CD4-positive, alpha-beta T cell (primary cell): Measurements from ENCODE around the gene HOXC11. TPM values are rescaled to one million over a fixed set of nuclear protein-coding genes. Genes with fewer than 3 reads are reported as not detected.

Experiments
- ATAC-seq: fragments of 200-7000 bp; cut with Tn5 transposase; one replicate; pipeline ENCODE4 v1.10.0; 2022; ENCODE audit warnings: mild to moderate bottlenecking; ENCODE audit not compliant: poor library complexity
- CTCF ChIA-PET: fragments of 350-600 bp; sonication (Branson Sonifier 250); formaldehyde crosslinking; loops from one replicate; lab custom pipeline; 2021; ENCODE audit warnings: antibody characterized with exemption, inconsistent platforms; lab: Charles Lee
- POLR2A ChIA-PET: fragments of 350-600 bp; sonication (Branson Sonifier 250); formaldehyde crosslinking; loops from one replicate; lab custom pipeline; 2021; ENCODE audit warnings: antibody characterized with exemption, inconsistent platforms; lab: Charles Lee
- DNase-seq, 14 experiments: peaks; one replicate each; pipeline ENCODE4 v3.0.0-alpha.2; 2013 to 2020; ENCODE audit warnings: mixed read lengths in 2 of 14
- H3K27ac ChIP-seq, 2 donors: one replicate each; pipeline versions ENCODE4 v1.5.1 to v1.7.0; 2013; ENCODE audit warnings: low read length in 2 of 2, low read depth in 1 of 2, mild to moderate bottlenecking in 1 of 2
- H3K27me3 ChIP-seq, 2 experiments: 1 replicate in 1 of 2; 2 replicates in 1 of 2; pipeline versions ENCODE4 v1.6.1 to v1.7.0; 2013; ENCODE audit warnings: low read length in 2 of 2, control low read depth in 1 of 2, mild to moderate bottlenecking in 1 of 2, moderate library complexity in 1 of 2; ENCODE audit not compliant: insufficient read depth in 2 of 2, control insufficient read depth in 1 of 2
- H3K36me3 ChIP-seq: one replicate; pipeline ENCODE4 v1.6.1; 2013; ENCODE audit warnings: low read length, control low read depth; ENCODE audit not compliant: insufficient read depth
- H3K4me1 ChIP-seq: one replicate; pipeline ENCODE4 v1.6.1; 2013; ENCODE audit warnings: low read length, control low read depth; ENCODE audit not compliant: insufficient read depth
- H3K4me3 ChIP-seq: one replicate; pipeline ENCODE4 v1.5.1; 2013; ENCODE audit warnings: mild to moderate bottlenecking, low read length, moderate library complexity
- H3K9me3 ChIP-seq, 2 experiments: 1 replicate in 1 of 2; 2 replicates in 1 of 2; pipeline versions ENCODE4 v1.6.1 to v1.7.0; 2013; ENCODE audit warnings: low read length in 2 of 2, mild to moderate bottlenecking in 2 of 2, control low read depth in 1 of 2, moderate library complexity in 1 of 2; ENCODE audit not compliant: control insufficient read depth in 1 of 2, insufficient read depth in 1 of 2
- H3K27ac Mint-ChIP-seq: one replicate; pipeline ENCODE4 v1.8.0; 2020; ENCODE audit warnings: mixed read lengths
- H3K27me3 Mint-ChIP-seq: one replicate; pipeline ENCODE4 v1.8.0; 2021; ENCODE audit warnings: mixed read lengths
- H3K36me3 Mint-ChIP-seq: one replicate; pipeline ENCODE4 v1.8.0; 2021; ENCODE audit warnings: low read depth, mixed read lengths
- H3K4me1 Mint-ChIP-seq: one replicate; pipeline ENCODE4 v1.8.0; 2021; ENCODE audit warnings: low read depth, mixed read lengths
- H3K4me3 Mint-ChIP-seq: one replicate; pipeline ENCODE4 v1.8.0; 2020; ENCODE audit warnings: mild to moderate bottlenecking, mixed read lengths
- H3K9me3 Mint-ChIP-seq: one replicate; pipeline ENCODE4 v1.8.0; 2020; ENCODE audit warnings: mixed read lengths
- CTCF ChIP-seq: fragments of 200-600 bp; IDR thresholded peaks from one replicate; pipeline ENCODE4 v1.8.0; 2022; ENCODE audit warnings: antibody characterized with exemption, mild to moderate bottlenecking
- intact Hi-C, 2 experiments: fragments of 100-400 bp; cut with DNase I in 1 of 2; cut with micrococcal nuclease in 1 of 2; formaldehyde crosslinking; loops; one replicate each; pipeline versions ENCODE4 v1.15.1 to v1.9.0; 2023 to 2025; cut with DNase I, micrococcal nuclease
- total RNA-seq, 174 experiments: library from RNA in 2 of 174; stranded (reverse) in 2 of 174; gene quantifications; one replicate each; pipeline ENCODE4 v1.2.3 and lab custom pipeline; 2021 to 2026

HOXC11 gene
- total RNA-seq, 2 experiments from 2014 or later: not detected

GRCh38 chr12:53964315-53964713, 8.6 kb upstream of the HOXC11 start:
- intact Hi-C loops: loop anchor here (5.0 kb wide), 2 partner anchors 33 to 83 kb away; no protein-coding TSS in a partner anchor

DNA sequence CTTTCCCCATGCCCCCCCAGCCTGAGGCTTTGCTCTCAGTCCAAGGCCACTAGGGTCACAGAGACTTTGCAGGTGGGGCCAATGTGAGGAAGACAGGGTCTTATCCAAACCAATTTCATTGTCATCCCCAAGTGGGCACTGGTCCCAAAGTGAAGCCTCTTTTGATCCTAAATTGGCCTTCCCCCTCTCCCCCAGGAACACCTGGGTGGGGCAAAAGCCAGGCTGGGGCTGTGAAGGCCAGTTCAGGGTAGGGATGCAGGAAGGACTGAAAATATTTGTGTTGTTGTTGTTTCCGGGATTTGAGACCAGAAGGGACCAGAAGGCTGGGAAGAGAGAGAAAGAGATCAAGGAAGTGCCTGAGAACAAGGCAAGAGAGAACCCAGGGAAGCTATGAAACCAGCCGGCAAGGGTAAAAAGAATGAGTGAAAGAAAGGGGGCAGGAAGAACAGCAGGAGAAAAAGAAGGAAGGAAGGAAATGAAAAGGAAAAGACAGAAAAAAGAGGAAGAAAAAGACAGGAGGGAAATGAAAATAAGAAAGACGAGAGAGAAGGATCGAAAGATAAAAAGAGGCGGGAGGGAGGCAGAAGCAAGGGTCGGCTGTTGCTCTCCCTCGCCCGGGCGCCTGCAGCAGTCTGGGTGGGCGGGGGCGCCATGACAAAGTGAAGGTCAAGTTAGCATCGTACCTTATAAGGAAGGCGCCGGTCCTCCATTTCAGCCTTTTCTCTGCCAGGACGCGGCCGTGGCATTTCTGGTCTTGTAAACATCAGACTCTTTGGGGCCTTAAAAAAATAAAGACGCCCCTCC, 7.4 kb upstream of the HOXC11 start:
- Mint-ChIP-seq H3K27me3 (peaks cover 95% of the 10 kb centered on the region), H3K4me3 (peak overlapping the region; percentile 70), H3K4me1 (peaks cover 40% of the 10 kb centered on the region), H3K27ac (no peak overlapping the region), H3K9me3 (no peaks in the 10 kb centered on the region), H3K36me3 (no peaks in the 10 kb centered on the region)
- Histone ChIP-seq H3K27me3 (peaks cover 95 to 100% of the 10 kb centered on the region in 2 experiments), H3K4me3 (no peak overlapping the region), H3K4me1 (peaks cover 43% of the 10 kb centered on the region), H3K36me3 (no peaks in the 10 kb centered on the region), H3K27ac (no peak overlapping the region), H3K9me3 (peaks cover 8 to 60% of the 10 kb centered on the region in 2 experiments)
- intact Hi-C loops: no loop called here
- no peak for TF ChIP-seq CTCF
- DNase-seq (no peak), ATAC-seq (no peak)
- ChIA-PET CTCF (interaction anchor here (1.8 kb wide), 1 partner anchor 19 kb away, joined by 4 read pairs; the partner anchor contains the start of gene HOXC10), POLR2A (interaction anchor here (0.6 to 1.5 kb wide), 3 partner anchors 8 to 223 kb away, joined by 3 to 5 read pairs (median 4); partner anchors contain the start of genes HOXC11 and SMUG1)

More at GRCh38 chr12:53964315-53964713, 8.6 kb upstream of the HOXC11 start:
- Histone ChIP-seq H3K27ac (no peak overlapping the region), H3K27me3 (peaks cover 95 to 100% of the 10 kb centered on the region in 2 experiments), H3K9me3 (peaks cover 8 to 54% of the 10 kb centered on the region in 2 experiments), H3K4me3 (no peak overlapping the region), H3K36me3 (no peaks in the 10 kb centered on the region), H3K4me1 (peaks cover 44% of the 10 kb centered on the region)
- TF ChIP-seq CTCF: no peak
- H3K27me3 Mint-ChIP-seq: peaks cover 95% of the 10 kb centered on the region
- ChIA-PET POLR2A (interaction anchor here (0.9 kb wide), 1 partner anchor 9 kb away, joined by 4 read pairs; the partner anchor contains the start of gene HOXC11), CTCF (interaction anchor here (1.1 kb wide), 1 partner anchor 21 kb away, joined by 3 read pairs; the partner anchor contains the start of gene HOXC10)
- H3K27ac Mint-ChIP-seq: no peak overlapping the region
- H3K36me3 Mint-ChIP-seq: no peaks in the 10 kb centered on the region
- ATAC-seq: no peak
- peaks cover 44% of the 10 kb centered on the region for H3K4me1 Mint-ChIP-seq
- peak overlapping the region; percentile 37 for H3K4me3 Mint-ChIP-seq
- DNase-seq: no peak
- H3K9me3 Mint-ChIP-seq: no peaks in the 10 kb centered on the region

GRCh38 chr12:53966085-53966384, 6.9 kb upstream of the HOXC11 start:
- CTCF ChIA-PET: interaction anchor here (1.8 kb wide), 1 partner anchor 19 kb away, joined by 4 read pairs; the partner anchor contains the start of gene HOXC10
- no peak overlapping the region for H3K27ac Mint-ChIP-seq
- H3K36me3 Mint-ChIP-seq: no peaks in the 10 kb centered on the region
- Histone ChIP-seq H3K9me3 (peaks cover 8 to 58% of the 10 kb centered on the region in 2 experiments), H3K4me3 (no peak overlapping the region), H3K27me3 (peaks cover 97 to 100% of the 10 kb centered on the region in 2 experiments), H3K4me1 (peaks cover 39% of the 10 kb centered on the region), H3K27ac (no peak overlapping the region), H3K36me3 (no peaks in the 10 kb centered on the region)
- peak overlapping the region; percentile 61 for H3K4me3 Mint-ChIP-seq
- DNase-seq: no peak
- ATAC-seq: no peak
- no peak for TF ChIP-seq CTCF
- H3K4me1 Mint-ChIP-seq: peaks cover 38% of the 10 kb centered on the region
- H3K27me3 Mint-ChIP-seq: peaks cover 96% of the 10 kb centered on the region
- H3K9me3 Mint-ChIP-seq: no peaks in the 10 kb centered on the region
- POLR2A ChIA-PET: interaction anchor here (1.5 kb wide), 1 partner anchor 10 kb away, joined by 5 read pairs; no protein-coding TSS in a partner anchor
- intact Hi-C loops: no loop called here
